Sigmoid colon (tissue), 3 donors: ENCODE data around the gene FCRLB.

Experiments used
- CTCF ChIP-seq, 4 experiments: fragments of 450-650 bp in 3 of 4; fragments of 200-600 bp in 1 of 4; IDR thresholded peaks; one replicate each; pipeline ENCODE4 v1.5.1; 2016 to 2019; ENCODE audit warnings: antibody characterized with exemption in 4 of 4, mild to moderate bottlenecking in 3 of 4, moderate library complexity in 2 of 4
- POLR2A ChIP-seq, 2 donors: fragments of 450-650 bp; IDR thresholded peaks; one replicate each; pipeline ENCODE4 v1.6.1; 2016; ENCODE audit warnings: antibody characterized with exemption in 2 of 2, mild to moderate bottlenecking in 2 of 2, moderate library complexity in 2 of 2

GRCh38 chr1:161720956-161721737 lies at the start of gene FCRLB:
- TF ChIP-seq CTCF (IDR thresholded peaks at IDR 0.05) = no peak
- no peak for TF ChIP-seq POLR2A (IDR thresholded peaks at IDR 0.05)
